ENCODE measurements around the gene SNTG2.

The SNTG2 gene

GRCh38 chr2:1297372-1298159 is 346.9 kb downstream of the SNTG2 start:
- no peak for DNase-seq

DNA sequence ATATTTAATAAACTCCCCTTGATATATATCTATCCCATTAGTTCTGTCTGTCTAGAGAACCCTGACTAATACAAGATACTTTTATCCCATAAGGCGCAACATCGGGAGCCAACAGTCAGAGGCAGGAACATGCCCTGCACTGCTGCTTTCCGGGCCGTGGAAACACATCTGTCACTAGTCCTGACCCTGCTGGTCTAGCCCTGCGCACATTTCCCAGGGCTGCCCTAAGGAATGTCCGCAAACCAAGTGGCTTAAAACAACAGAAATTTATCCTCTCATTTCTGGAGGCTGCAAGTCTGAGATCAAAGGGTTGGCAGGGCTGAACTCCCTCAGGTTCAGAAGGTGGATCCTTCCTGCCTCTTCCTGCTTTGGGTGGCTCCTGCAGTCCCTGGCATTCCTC is 348.4 kb downstream of the SNTG2 start:
- DNase-seq: no peak

DNA sequence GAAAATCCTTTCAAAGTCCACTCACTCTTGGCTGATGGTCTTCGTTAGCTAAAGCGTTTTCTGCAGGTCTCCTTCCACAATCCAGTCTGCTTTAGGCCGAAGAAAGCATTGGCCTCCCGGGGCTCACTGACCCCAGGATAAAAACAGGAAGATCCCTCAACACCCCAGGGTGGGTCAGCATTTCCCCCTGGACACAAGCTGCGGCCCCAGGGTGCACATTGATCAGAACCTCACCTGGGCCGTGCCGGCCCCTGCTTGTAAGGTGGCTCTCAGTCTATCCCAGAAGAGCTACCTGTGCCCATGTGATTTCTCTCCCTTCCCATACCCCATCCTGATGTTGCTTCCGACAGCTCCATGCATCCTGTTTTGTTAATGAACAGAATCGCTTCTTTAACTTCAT is 349.6 kb downstream of the SNTG2 start:
- no peak for DNase-seq

DNA sequence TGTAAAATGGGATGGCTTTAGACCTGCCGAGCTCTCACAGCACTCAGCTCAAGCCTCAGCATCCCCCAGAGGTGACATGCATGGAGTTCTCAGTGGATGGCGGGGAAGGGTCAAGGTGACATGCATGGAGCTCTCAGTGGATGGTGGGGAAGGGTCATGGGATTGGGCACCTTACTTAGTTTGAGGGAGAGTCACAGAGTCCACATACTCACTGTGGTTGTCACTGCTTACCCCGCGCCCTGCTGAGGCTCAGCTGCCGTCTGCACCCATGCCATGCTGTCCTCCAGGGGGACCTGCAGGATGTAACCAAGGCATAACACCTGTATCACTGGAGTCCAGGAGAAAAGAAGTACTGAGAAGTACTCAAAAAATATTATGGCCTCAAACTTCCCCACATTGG is 350.4 kb downstream of the SNTG2 start:
- no peak for DNase-seq

DNA sequence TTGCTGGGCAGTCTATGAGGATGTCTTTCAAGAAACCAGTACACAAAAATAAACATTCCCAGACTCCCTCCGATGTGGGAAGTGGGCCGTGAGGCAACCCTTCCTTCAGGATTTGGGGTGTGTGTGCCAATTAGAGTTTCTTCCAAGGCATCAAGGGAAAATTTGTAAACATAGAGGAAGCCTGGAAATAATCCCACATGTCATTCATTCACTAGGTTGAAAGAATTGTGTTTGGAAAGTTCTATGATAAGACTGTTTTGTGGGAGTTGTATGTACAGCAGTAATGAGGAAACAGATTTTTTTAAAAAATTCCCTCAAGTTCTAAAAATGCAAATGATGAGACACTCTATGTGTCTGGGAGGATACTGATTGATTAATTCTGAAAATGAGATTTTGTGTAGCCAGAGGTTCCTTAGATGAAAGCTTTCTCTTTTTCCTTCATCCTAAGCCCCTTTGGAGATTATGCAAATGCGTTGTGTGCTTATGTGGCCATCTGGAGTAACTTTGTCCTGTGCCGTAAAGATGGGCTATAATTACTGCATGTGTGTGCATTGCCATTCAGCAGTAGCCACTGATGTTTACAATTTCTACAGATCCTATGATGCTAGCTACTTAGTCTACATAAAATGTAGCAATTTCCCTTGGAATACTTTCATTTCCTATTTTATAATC is 354.8 kb downstream of the SNTG2 start:
- DNase-seq: no peak

- no peak for DNase-seq
Observed at GRCh38 chr2:1306014-1306686, 355.5 kb downstream of the SNTG2 start.

DNA sequence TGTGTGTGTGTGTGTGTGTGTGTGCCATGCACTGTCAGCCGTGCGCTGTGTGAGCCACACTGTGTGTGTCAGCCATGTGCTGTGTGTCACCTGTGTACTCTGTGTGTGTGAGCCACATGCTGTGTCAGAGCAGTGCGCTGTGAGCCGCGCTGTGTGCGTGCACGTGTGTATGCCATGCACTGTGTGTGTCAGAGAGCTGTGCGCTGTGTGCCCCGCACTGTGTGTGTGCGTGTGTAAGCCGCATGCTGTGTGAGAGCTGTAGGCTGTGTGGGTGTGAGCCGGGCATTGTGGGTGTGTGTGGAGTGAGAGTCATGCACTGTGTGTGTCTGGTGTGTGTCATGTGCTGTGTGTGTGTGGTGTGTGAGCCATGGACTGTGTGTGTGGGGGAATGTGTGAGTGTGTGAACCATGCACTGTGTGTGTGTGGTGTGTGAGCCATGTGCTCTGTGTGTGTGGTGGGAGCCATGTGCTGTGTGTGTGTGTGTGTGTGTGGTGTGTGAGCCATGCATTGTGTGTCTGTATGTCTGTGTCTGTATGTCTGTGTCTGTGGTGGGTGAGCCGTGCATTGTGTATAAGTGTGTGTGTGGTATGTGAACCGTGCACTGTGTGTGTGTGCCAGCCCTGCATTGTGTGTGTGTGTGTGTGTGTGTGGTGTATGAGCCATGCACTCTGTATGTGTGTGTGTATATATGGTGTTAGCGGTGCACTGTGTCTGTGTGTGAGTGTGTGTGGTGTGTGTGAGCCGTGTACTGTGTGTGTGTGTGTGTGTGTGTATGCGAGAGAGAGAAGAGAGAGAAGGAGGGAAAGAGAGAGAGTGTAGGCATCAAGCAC is 356.3 kb downstream of the SNTG2 start:
- DNase-seq: no peak

GRCh38 chr2:1307670-1308069 is 357.0 kb downstream of the SNTG2 start:
- DNase-seq: no peak

- DNase-seq: no peak
Observed at GRCh38 chr2:1308678-1309077, 358.0 kb downstream of the SNTG2 start.

- DNase-seq: no peak
Observed at GRCh38 chr2:1309507-1309906, 358.9 kb downstream of the SNTG2 start.

DNA sequence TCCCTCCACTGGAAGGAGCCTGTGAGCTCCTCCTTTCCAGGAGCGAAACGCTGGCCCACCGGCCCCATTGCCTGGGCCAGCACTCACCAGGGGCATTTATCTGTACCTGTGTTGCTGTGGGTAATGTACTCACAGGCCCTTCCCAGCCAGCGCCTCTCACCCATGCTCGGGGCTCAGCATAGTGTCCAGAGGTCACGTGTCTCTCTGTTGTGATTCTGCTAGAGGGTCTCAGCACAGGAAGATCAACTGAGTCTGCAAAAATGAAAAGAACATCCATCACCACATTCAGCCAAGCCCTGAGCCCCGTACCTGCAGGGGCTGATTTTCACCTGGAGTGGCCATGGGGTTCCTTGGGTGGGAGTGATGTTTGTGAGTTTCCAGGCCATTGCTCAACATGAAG is 359.6 kb downstream of the SNTG2 start:
- no peak for DNase-seq

GRCh38 chr2:1310866-1311265 is 360.2 kb downstream of the SNTG2 start:
- no peak for DNase-seq

- DNase-seq: no peak
Observed at GRCh38 chr2:1313240-1313924, 362.7 kb downstream of the SNTG2 start.

- no peak for DNase-seq
Observed at GRCh38 chr2:1314254-1314653, 363.6 kb downstream of the SNTG2 start.

GRCh38 chr2:1318366-1319009 is 367.8 kb downstream of the SNTG2 start:
- no peak for DNase-seq

DNA sequence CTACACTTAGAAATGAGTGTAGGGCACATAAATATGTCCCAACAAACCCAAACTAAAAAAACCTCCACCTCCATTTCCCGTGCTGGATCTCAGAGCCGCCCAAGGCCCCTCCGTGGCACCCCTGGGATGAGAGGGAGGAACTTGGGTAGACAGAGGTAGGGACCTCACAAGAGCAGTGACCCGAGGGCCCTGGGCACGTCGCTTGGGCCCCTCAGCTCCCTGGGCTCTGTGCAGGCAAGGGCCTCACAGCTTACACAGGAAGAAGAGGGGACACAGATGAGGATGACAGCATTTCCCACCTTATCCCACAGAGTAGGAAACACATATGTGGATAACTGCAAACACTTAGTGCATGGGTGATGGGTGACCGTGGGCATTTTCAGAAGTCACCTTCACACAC is 368.7 kb downstream of the SNTG2 start:
- DNase-seq: no peak

DNA sequence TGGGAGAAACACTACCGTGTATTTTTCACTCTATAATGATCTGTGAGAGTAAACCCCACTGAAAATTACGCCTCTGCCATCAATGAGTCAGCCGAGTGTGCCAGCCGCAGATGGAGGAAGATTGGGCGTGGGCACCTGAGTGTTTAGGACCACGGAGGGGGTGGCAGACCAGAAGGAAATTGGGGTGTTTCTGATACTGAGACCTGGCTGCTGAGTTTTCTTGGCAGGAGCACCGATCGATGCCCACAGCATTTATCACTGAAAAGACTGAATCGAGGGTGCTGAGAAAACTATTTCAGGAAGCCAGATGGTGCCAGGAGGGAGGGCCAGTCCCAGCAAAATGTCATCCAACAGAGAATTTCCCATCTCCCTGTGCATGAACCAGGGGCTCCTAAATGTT is 370.7 kb downstream of the SNTG2 start:
- DNase-seq: no peak

DNA sequence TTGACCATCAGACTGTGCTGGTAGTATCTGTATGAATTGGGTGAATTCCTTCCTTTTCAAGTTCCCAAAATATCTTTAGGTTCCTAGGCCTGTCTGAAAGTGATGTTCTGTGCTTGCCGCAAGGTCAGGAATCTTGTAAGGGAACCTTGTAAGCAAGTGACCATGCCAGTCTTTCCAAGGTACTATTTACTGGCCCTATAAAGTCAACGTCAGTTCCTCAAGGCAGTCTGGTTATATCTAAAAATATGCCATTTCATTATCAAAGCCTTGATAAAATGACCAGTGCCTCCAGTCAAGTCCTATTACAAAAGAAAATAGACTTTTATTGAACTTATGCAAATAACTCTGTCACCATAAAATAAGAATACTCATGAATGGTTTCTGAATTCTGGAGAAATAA is 374.2 kb downstream of the SNTG2 start:
- no peak for DNase-seq

- no peak for DNase-seq
Observed at GRCh38 chr2:1328684-1329083, 378.0 kb downstream of the SNTG2 start.

DNA sequence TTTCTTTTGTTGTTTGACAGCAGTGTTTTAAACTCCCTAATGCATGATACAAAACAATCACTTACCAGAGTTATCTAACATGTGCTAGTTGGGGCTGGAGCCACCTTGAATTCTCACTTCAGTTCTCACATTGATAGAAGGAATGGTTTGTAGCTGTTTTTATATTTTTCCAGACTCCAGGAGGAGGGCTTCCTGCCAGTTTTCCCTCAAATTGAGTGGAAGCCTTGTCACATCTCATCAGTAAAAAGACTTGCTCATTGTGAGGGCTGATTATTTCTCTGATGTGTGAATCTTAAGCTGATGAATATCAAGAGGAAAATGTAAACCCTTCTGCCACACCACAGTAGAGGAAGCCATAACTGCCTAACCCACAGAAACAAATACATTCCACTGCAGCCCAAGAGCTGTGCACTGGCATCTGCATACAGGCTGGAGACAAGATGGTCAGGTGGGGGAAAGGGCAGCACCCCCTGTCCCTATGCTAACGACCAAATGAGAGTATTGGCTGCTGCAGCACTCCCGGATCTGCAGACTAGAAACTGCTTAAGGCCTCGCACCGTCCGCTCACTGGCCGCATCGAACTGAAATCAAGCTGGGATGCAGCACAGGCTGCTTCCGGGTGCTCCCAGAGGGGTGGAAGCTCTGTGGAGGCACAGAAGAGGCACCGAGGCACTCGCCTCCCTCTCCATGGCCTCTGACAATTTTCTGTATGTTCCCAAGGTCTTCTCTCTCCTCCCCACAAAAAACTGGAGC is 388.9 kb downstream of the SNTG2 start:
- no peak for DNase-seq

- DNase-seq: no peak
Observed at GRCh38 chr2:1340141-1340512, 389.5 kb downstream of the SNTG2 start.
